Frontal cortex (tissue), 4 donors: ENCODE results near the gene COL15A1. TPM values are rescaled to one million over a fixed set of nuclear protein-coding genes. Genes with fewer than 3 reads are reported as not detected.

Experiments used
- DNase-seq, 2 donors: peaks; one replicate each; pipeline ENCODE4 v3.0.0; 2012; ENCODE audit warnings: low spot score in 2 of 2
- FAIRE-seq: peaks from 2 replicates; lab custom pipeline; 2012; peaks lifted over from hg19 to GRCh38; lab: Jason Lieb, UNC
- total RNA-seq: library from RNA; depleted of rRNA; stranded (reverse); fragments of >200 nt; gene quantifications from one replicate; pipeline ENCODE4 v1.2.3, GENCODE V29; 2014
- donor health status: control.
- donor health status: control.
- donor health status: control.

The COL15A1 gene
- total RNA-seq, 1 donor from 2014 or later = 6.9 TPM

GRCh38 chr9:99066571-99066970 lies 122.9 kb downstream of the COL15A1 start:
- DNase-seq (no peak), FAIRE-seq (no peak)

GRCh38 chr9:99069075-99069474 lies 125.4 kb downstream of the COL15A1 start:
- DNase-seq (no peak), FAIRE-seq (no peak)

- DNase-seq = no peak
These were observed 125.8 kb downstream of the COL15A1 start for GRCh38 chr9:99069546-99069945.

GRCh38 chr9:99070681-99071080 lies 127.0 kb downstream of the COL15A1 start:
- no peak for FAIRE-seq
- DNase-seq = no peak

More at GRCh38 chr9:99069546-99069945, 125.8 kb downstream of the COL15A1 start:
- FAIRE-seq = no peak

- FAIRE-seq = no peak
These were observed 127.8 kb downstream of the COL15A1 start for GRCh38 chr9:99071313-99072039.

GRCh38 chr9:99072040-99072394 lies 128.3 kb downstream of the COL15A1 start:
- DNase-seq (no peak), FAIRE-seq (no peak)

More at GRCh38 chr9:99071313-99072039, 127.8 kb downstream of the COL15A1 start:
- DNase-seq = no peak

GRCh38 chr9:99073347-99073746 lies 129.6 kb downstream of the COL15A1 start:
- DNase-seq = no peak
- no peak for FAIRE-seq

- FAIRE-seq = no peak
These were observed 130.5 kb downstream of the COL15A1 start for GRCh38 chr9:99073985-99074901.

GRCh38 chr9:99074902-99075245 lies 131.2 kb downstream of the COL15A1 start:
- DNase-seq = no peak
- FAIRE-seq = no peak

More at GRCh38 chr9:99073985-99074901, 130.5 kb downstream of the COL15A1 start:
- no peak for DNase-seq

GRCh38 chr9:99075246-99075912 lies 131.7 kb downstream of the COL15A1 start:
- DNase-seq (no peak), FAIRE-seq (no peak)

- FAIRE-seq = no peak
- DNase-seq = no peak
These were observed 132.3 kb downstream of the COL15A1 start for GRCh38 chr9:99076030-99076429.

GRCh38 chr9:99076483-99077171 lies 132.9 kb downstream of the COL15A1 start:
- DNase-seq (no peak), FAIRE-seq (no peak)

GRCh38 chr9:99078717-99079116 lies 135.0 kb downstream of the COL15A1 start:
- DNase-seq (no peak), FAIRE-seq (no peak)

GRCh38 chr9:99079542-99079941 lies 135.8 kb downstream of the COL15A1 start:
- DNase-seq (no peak), FAIRE-seq (no peak)

- FAIRE-seq = no peak
These were observed 139.3 kb downstream of the COL15A1 start for GRCh38 chr9:99083051-99083450.

GRCh38 chr9:99085949-99086948 lies 142.5 kb downstream of the COL15A1 start:
- no peak for FAIRE-seq
- peak in 1 of 2 donors; percentile 20 for DNase-seq

More at GRCh38 chr9:99083051-99083450, 139.3 kb downstream of the COL15A1 start:
- DNase-seq = no peak

- FAIRE-seq (no peak), DNase-seq (no peak)
These were observed 143.8 kb downstream of the COL15A1 start for GRCh38 chr9:99087462-99087861.

GRCh38 chr9:99090336-99091130 lies 146.8 kb downstream of the COL15A1 start:
- FAIRE-seq (no peak), DNase-seq (no peak)
